ENCODE results near the gene ILF3.

ILF3 gene

GRCh38 chr19:10678813-10679212, 24.7 kb downstream of the ILF3 start:
- FAIRE-seq, result no peak

DNA sequence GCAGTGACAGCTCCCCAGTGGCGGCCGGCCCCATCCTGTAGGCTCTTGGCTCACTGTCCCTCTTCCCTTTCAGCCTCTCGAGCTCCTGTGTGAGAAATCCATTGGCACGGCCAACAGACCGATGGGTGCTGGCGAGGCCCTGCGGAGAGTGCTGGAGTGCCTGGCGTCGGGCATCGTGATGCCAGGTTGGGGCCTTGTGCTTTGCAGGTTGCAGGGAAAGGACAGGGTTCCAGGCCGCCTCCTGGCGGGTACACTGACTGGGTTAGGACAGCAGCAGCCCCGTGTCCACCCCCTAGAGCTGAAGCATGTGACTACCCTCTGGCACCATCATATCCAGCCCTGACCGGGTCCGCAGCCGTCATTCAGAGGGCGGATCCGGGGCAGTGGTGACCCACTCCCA, 25.6 kb downstream of the ILF3 start:
- no peak for FAIRE-seq

- no peak for FAIRE-seq
These were observed 26.5 kb downstream of the ILF3 start for GRCh38 chr19:10680545-10681135.

DNA sequence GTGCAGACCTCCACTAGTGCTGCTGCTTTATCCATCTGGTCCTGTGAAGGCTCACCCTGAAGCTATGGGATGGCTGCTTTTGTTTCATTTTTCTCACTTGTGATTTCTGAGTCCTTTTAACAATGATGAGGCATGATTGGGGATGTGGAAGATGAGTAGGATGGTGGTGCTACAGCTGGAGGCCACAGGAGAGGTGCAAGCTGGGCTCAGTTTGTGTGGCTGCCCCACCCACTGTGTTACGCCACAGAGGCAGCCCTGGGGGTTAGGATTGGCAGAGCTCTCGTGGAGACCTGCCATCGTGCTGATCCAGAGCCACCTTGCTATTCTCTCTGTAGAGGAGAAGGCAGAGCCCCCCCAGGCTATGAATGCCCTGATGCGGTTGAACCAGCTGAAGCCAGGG, 27.5 kb downstream of the ILF3 start:
- FAIRE-seq, result no peak

DNA sequence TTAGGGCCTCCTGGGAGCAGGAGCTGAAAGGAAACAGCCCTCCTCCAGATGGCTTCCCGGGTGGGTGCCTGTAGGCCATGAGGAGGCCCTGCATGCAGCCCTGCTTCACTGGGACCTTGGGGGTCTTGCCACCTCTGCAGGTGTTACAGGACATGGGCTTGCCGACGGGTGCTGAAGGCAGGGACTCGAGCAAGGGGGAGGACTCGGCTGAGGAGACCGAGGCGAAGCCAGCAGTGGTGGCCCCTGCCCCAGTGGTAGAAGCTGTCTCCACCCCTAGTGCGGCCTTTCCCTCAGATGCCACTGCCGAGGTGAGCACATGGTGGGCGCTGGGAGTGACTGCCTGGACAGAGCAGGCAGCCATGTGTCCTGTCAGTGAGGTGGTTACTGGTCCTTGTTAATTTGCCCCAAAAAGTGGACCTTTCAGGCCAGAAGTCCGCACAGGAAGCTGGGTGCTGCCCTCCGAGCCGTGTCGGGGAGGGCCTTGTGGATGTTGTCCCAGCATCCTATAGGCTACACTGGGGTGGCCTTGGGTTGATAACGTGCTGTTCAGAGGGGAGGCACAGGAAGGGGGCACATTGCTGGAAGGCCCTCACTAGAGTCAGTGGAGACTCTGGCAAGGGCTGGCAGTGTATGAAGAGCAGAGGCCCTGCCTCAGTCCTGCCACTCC, 28.4 kb downstream of the ILF3 start:
- FAIRE-seq, result no peak

- no peak for FAIRE-seq
These were observed 28.9 kb downstream of the ILF3 start for GRCh38 chr19:10683064-10683426.

DNA sequence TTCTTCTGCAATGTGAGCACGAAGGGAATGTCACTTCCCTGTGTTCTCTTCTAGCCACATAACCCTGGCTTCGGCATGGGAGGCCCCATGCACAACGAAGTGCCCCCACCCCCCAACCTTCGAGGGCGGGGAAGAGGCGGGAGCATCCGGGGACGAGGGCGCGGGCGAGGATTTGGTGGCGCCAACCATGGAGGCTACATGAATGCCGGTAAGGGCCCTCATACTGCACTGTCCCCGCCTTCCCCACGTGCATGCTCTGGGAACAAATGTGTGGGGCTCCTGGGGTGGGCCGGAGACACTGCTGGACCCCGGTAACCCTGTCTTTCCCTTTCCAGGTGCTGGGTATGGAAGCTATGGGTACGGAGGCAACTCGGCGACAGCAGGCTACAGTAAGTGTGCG, 29.4 kb downstream of the ILF3 start:
- no peak for FAIRE-seq

DNA sequence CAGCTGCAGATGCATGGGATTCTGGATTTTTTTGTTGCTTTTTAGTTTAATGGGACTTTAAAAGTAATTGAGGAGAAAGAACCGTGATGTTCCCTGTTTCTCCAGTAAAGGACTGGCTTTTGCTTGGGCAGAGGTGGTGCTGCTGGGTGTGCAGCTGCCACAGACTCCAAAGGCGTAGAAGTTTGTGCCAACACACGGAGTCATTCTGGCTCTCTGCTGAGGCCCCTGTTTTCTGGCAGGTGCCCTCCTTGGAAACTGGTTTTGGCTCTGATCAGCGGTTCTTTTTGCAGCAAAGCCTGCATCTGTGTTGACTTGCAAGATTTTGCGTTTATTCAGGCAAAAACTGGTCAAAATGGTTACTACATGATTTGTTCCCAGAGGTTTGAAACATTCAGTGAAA, 31.1 kb downstream of the ILF3 start:
- FAIRE-seq, result no peak

GRCh38 chr19:10686193-10686592, 32.0 kb downstream of the ILF3 start:
- no peak for FAIRE-seq

- FAIRE-seq, result no peak
These were observed 32.7 kb downstream of the ILF3 start for GRCh38 chr19:10686661-10687517.

- FAIRE-seq, result no peak
These were observed 33.6 kb downstream of the ILF3 start for GRCh38 chr19:10687518-10688288.

GRCh38 chr19:10688545-10689280, 34.6 kb downstream of the ILF3 start:
- FAIRE-seq, result no peak

DNA sequence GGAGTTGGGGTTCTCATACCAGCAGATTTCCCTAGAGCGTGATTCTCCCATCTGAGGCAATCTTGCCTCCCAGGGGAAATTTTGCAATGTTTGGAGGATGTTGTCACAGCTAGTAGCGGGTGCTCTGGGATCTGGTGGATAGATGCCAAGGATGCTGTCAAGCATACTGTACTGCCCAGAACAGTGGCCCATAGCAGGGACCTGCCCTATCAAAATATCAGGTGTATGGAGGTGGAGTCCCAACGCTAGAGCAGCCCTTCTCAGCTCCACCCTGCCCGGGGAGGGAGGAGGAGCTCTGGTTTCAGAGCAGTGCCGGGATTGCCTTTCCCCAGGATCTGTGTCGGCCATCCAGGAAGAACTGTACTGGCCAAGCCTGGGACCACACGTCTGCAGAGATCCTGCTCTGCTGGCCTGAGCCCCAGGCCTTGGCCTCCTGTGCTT, 36.2 kb downstream of the ILF3 start:
- no peak for FAIRE-seq

DNA sequence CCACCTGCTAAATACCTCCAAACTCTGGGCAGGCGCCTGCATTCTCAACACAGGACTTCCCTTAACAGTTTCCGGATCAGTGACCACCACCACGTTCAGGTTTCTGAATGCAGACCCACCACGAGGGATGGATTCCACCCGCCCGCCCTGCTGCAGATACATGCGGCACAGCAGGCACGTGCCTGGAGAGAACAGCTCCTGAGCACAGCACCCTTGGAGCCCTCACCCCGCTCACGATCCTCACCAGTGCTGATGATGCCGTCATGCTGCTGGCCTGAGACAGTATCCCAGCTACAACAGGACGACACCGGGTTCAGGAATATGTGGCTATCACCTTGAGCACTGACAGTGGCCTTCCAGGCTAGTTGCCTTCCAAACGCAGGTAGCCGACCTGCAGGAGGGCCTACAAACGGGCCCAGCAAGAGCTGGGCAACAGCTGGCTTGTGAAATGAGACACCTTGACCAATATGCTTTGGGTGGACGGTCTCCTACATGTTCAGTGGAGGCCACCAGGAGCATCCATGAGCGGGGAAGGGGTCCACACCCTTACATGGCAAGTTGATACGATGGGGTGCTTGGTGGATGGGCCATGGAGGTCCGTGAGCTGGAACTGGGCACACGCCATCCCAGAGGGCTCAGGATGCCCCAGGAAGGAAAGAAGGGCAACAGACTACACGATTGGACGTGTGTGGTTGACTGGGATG, 37.2 kb downstream of the ILF3 start:
- no peak for FAIRE-seq

DNA sequence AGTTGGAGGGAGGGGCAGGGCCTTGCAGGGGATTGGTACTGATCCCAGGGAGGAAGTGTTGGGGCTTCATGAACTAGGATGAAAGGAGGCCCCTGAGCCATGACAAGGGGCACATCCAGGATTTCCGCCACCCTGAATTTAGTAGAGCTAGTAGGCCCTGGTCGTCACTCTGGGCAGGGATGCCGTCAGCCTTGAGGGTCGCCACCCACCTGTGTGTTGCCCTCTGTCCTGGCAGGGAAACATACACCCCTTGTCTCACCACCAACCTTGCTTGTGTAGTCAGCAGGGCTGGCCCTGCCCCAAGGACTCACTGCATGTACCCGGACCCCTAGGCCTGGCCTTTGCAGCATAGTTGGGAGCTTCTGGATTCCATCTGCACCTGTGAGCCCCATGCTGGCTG, 37.7 kb downstream of the ILF3 start:
- no peak for FAIRE-seq

DNA sequence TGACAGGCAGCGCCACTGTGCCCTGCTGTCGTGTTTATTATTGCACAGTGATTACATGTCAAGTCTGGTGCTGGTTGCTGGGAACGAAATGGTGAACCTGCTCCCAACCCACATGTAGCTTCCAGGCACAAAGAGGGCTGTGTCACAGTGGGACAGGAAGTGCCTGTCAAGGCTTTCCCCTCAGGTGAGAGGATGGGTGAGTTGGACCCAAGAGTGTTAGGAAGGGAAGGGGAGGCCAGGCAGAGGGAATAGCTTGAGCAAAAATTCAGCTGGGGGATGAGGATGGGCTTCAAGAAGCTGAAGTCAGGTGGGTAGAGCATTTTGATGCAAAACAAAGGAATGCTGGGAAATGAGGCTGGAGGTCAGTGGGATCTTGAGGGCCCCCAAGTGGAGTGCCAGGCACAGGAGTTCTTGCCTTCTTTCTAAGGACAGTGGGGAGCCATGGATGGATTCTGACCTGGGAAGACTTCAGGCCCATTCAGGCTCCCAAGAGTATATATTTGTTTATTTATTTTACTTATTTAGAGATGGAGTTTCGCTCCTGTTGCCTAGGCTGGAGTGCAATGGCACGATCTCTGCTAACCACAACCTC, 38.6 kb downstream of the ILF3 start:
- no peak for FAIRE-seq

DNA sequence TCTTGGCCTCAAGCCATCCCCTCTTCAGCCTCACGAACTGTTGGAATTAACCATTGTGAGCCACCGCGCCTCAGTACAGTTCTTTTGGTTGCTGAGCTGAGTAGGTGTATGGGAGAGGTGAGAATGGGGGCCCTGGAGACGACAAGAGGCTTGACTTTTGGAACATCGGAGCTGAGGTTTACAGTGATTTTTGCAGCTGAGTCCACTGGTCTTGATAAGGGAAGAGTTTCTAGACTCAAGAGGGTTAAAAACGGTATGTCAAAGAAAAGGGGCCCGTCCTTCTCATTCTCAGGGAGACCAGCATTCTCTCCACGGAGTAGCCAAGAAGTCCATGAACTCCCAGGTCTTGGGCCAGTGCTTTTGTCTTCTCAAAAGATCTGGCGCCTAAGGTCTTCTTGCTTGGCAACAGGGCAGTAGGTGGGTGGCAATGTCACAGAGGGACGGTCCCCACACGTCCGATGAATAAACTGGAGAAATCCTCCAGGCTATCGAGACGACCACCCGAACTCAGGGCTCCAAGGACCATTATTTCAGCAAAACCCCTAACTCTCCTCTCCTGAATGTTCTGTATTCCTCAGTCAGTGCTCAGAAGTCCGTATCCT, 40.7 kb downstream of the ILF3 start:
- no peak for FAIRE-seq

GRCh38 chr19:10695401-10696398, 41.6 kb downstream of the ILF3 start:
- FAIRE-seq, result no peak

- FAIRE-seq, result no peak
These were observed 45.6 kb downstream of the ILF3 start for GRCh38 chr19:10699650-10700335.

Data from islet of Langerhans (tissue), 1 donor.